ENCODE results near the gene PDAP1. TPM values are rescaled to one million over a fixed set of nuclear protein-coding genes. Genes with fewer than 3 reads are reported as not detected.

Gene PDAP1
- total and polyA plus RNA-seq, 2 of the 4 experiments (the other 2 are of a cell fraction), result 40.3 to 193 TPM

- DNase-seq (peak; percentile 45), ATAC-seq (ENCODE audit: low read depth) (no peak)
- H4K8ac ChIP-seq (ENCODE audit: low read depth in 2 of 2, low read length in 2 of 2), result no peak overlapping the region
- H2AK9ac ChIP-seq (replicated peaks; ENCODE audit: low read depth, low read length, poor library complexity), result no peak overlapping the region
- intact Hi-C loops (cut with micrococcal nuclease) (no loop called here), dilution Hi-C loops (cut with HindIII; ENCODE audit: low sequenced_read_pairs, unreplicated experiment) (no loop called here), in situ Hi-C loops (cut with MboI; ENCODE audit: low sequenced_read_pairs) (no loop called here)
- H3K9me1 ChIP-seq (ENCODE audit: insufficient read depth, low read length), result peaks cover 4% of the 10 kb centered on the region; the same call in 1 of the 2 replicates
- no peak overlapping the region for H3K14ac ChIP-seq (replicated peaks; ENCODE audit: low read depth, low read length)
- no peak overlapping the region for H3K9ac ChIP-seq (ENCODE audit: low read depth, low read length)
- H2BK20ac ChIP-seq (ENCODE audit: low read depth, low read length), result no peak overlapping the region
- peaks cover 4 to 38% of the 10 kb centered on the region in 2 experiments; a peak in 2 of 4 replicates for H3K79me1 ChIP-seq (ENCODE audit: low read depth in 1 of 2, low read length in 2 of 2)
- H3K56ac ChIP-seq (ENCODE audit: extremely low read depth, insufficient read depth, low read length), result no peak overlapping the region
- H4K5ac ChIP-seq (ENCODE audit: low read depth, low read length), result no peak overlapping the region
- peak overlapping the region; percentile 24; the same call in 1 of the 2 replicates for H3K4ac ChIP-seq (ENCODE audit: low read depth, low read length)
- no peak for TF ChIP-seq FOS (IDR thresholded peaks at IDR 0.05; ENCODE audit: low read depth, low read length)
- no peak for TF ChIP-seq USF2 (IDR thresholded peaks at IDR 0.05; ENCODE audit: low read depth, low read length)
- TF ChIP-seq ELK1 (IDR thresholded peaks at IDR 0.05; ENCODE audit: borderline replicate concordance, low read depth, low read length), result no peak
- TF ChIP-seq RCOR1 (IDR thresholded peaks at IDR 0.05; ENCODE audit: insufficient replicate concordance, low read length), result no peak
- TF ChIP-seq CTCF (conservative IDR thresholded peaks at IDR 0.05; ENCODE audit: low read depth, low read length), result no peak
- TF ChIP-seq POLR2A (IDR thresholded peaks at IDR 0.05; ENCODE audit: low read depth, low read length), result no peak
- no peak for TF ChIP-seq NFE2L2 (IDR thresholded peaks at IDR 0.05; ENCODE audit: low read depth, low read length)
- TF ChIP-seq MAZ (IDR thresholded peaks at IDR 0.05; ENCODE audit: borderline replicate concordance, low read depth, low read length), result no peak
- TF ChIP-seq RFX5 (IDR thresholded peaks at IDR 0.05; ENCODE audit: low read depth, low read length), result no peak
- no peak for TF ChIP-seq MAFK (IDR thresholded peaks at IDR 0.05; ENCODE audit: low read depth, low read length)
- no peak for TF ChIP-seq SMC3 (IDR thresholded peaks at IDR 0.05; ENCODE audit: low read depth, low read length)
- no peak for TF ChIP-seq BHLHE40 (IDR thresholded peaks at IDR 0.05; ENCODE audit: low read depth, low read length)
- no peak for TF ChIP-seq CHD1 (IDR thresholded peaks at IDR 0.05; ENCODE audit: low read depth, low read length)
- TF ChIP-seq CEBPB (IDR thresholded peaks at IDR 0.05; ENCODE audit: low read depth, low read length), result no peak
- TF ChIP-seq MXI1 (IDR thresholded peaks at IDR 0.05; ENCODE audit: borderline replicate concordance, low read depth, low read length), result no peak
- no peak for TF ChIP-seq RAD21 (IDR thresholded peaks at IDR 0.05; ENCODE audit: low read length)
- H2AK5ac ChIP-seq (ENCODE audit: low read depth, low read length), result no peak overlapping the region
- H3K36me3 ChIP-seq (ENCODE audit: control insufficient read depth, insufficient read depth, low read length), result peaks cover 19% of the 10 kb centered on the region
- H3K18ac ChIP-seq (ENCODE audit: low read depth, low read length), result no peak overlapping the region
- H3K9me3 ChIP-seq (ENCODE audit: control insufficient read depth, insufficient read depth, low read length), result no peaks in the 10 kb centered on the region
- H2BK120ac ChIP-seq (ENCODE audit: low read depth, low read length), result no peak overlapping the region
- no peak overlapping the region for H3K4me2 ChIP-seq (ENCODE audit: low read depth, low read length)
- peaks cover 4% of the 10 kb centered on the region; the same call in 1 of the 2 replicates for H4K20me1 ChIP-seq (ENCODE audit: insufficient read depth, low read length)
- peak overlapping the region; percentile 23 for H2AFZ ChIP-seq (replicated peaks; ENCODE audit: low read length, poor library complexity)
- no peak overlapping the region for H2BK5ac ChIP-seq (ENCODE audit: low read depth, low read length, poor library complexity, severe bottlenecking)
- BruUV-seq (replicated peaks), result no TSS peak
- H3K4me1 ChIP-seq (ENCODE audit: control insufficient read depth, insufficient read depth, low read length), result peaks cover 8% of the 10 kb centered on the region; the same call in 1 of the 2 replicates
- WGBS, 2 experiments (ENCODE audit: extremely low coverage in 2 of 2, insufficient read length in 1 of 2), result 30% methylated on average over 2 of the region's 9 CpGs; no CpG with 5 or more reads in 1 of the 2 experiments
- no peaks in the 10 kb centered on the region for H3K27me3 ChIP-seq (ENCODE audit: control insufficient read depth, insufficient read depth, low read length)
- POLR2A ChIA-PET (ENCODE audit: unreplicated experiment), result no interaction called here
- CTCF ChIA-PET, result interaction anchor here (0.6 kb wide), 3 partner anchors 40 to 87 kb away, joined by 3 to 6 read pairs (median 4); no protein-coding TSS in a partner anchor
- no peak overlapping the region; the same call in 2 of the 3 replicates for H2BK15ac ChIP-seq (ENCODE audit: low read depth, low read length)
- no peak overlapping the region for H3K27ac ChIP-seq (ENCODE audit: insufficient read depth, low read length)
- no peak overlapping the region for H4K91ac ChIP-seq (ENCODE audit: insufficient read depth, low read depth, low read length)
- H3K4me3 ChIP-seq (ENCODE audit: insufficient read depth, low read depth, low read length), result no peak overlapping the region
- H3K23ac ChIP-seq (ENCODE audit: low read depth, low read length), result no peak overlapping the region
Observed at GRCh38 chr7:99369767-99370391, 38.5 kb downstream of the PDAP1 start.

All from IMR-90 (cell line).